Ovary (tissue), 9 donors: ENCODE results near the gene LRIG1. TPM values are rescaled to one million over a fixed set of nuclear protein-coding genes. Genes with fewer than 3 reads are reported as not detected.

Experiments
- DNase-seq, 5 donors: peaks; one replicate each; pipeline ENCODE4 v3.0.0-alpha.2; 2019 to 2020
- H3K27ac ChIP-seq, 2 donors: fragments of 200-600 bp; one replicate each; pipeline versions ENCODE4 v1.5.1 to v1.8.0; 2019 to 2022
- H3K27me3 ChIP-seq: fragments of 200-600 bp; one replicate; pipeline ENCODE4 v1.8.0; 2022
- H3K36me3 ChIP-seq: fragments of 200-600 bp; sonication (generic); one replicate; pipeline ENCODE4 v1.5.1; 2019
- H3K4me1 ChIP-seq: one replicate; pipeline ENCODE4 v1.8.1; 2013; ENCODE audit warnings: mild to moderate bottlenecking, moderate library complexity; ENCODE audit not compliant: insufficient read depth
- H3K4me3 ChIP-seq: fragments of 200-600 bp; sonication (generic); one replicate; pipeline ENCODE4 v1.5.1; 2017
- H3K9me3 ChIP-seq, 2 donors: fragments of 200-600 bp in 1 of 2; sonication (generic) in 1 of 2; one replicate each; pipeline versions ENCODE4 v1.5.1 to v1.8.1; 2013 to 2019; ENCODE audit warnings: mild to moderate bottlenecking in 1 of 2, moderate library complexity in 1 of 2
- CTCF ChIP-seq, 3 donors: fragments of 450-650 bp in 2 of 3; fragments of 200-600 bp in 1 of 3; IDR thresholded peaks; one replicate each; pipeline versions ENCODE4 v1.5.1 to v1.8.0; 2016 to 2022; ENCODE audit warnings: antibody characterized with exemption in 3 of 3, mild to moderate bottlenecking in 1 of 3
- EP300 ChIP-seq: sonication (generic); formaldehyde crosslinking; IDR thresholded peaks from one replicate; pipeline ENCODE4 v1.6.1; 2017; ENCODE audit warnings: antibody characterized with exemption
- POLR2A ChIP-seq: fragments of 450-650 bp; IDR thresholded peaks from one replicate; pipeline ENCODE4 v1.6.1; 2017; ENCODE audit warnings: antibody characterized with exemption, mild to moderate bottlenecking, moderate library complexity
- WGBS, 3 donors: extraction: QIAGEN DNeasy Blood & Tissue Kit in 1 of 3; methylation state at CpG; one replicate each; pipeline versions ENCODE4 v1.1.5 to v1.1.7; 2013 to 2017; 5-methylcytosine and 5-hydroxymethylcytosine counted together
- intact Hi-C, 4 donors: fragments of 100-400 bp; cut with DNase I; formaldehyde crosslinking; loops; one replicate each; pipeline versions ENCODE4 v1.11.0 to v1.15.1; 2022 to 2023
- polyA plus RNA-seq, 2 donors: library from polyadenylated mRNA; stranded (reverse); fragments of 200-250 nt in 1 of 2; fragments of 350-450 nt in 1 of 2; fragmentation: Illumina TruSeq in 1 of 2; extraction: RNeasy Lipid Tissue Mini Kit (QIAGEN cat#74804) in 1 of 2; gene quantifications; one replicate each; pipeline ENCODE4 v1.2.3, GENCODE V29; 2013 to 2014
- total RNA-seq, 7 donors: library from RNA; depleted of rRNA in 2 of 7; stranded (reverse); fragments of >200 nt in 2 of 7; fragmentation: NEBNext Ultra II Directional in 3 of 7; extraction: Animal tissue kit (Norgen Biotek cat#: 25700) in 3 of 7; gene quantifications; one replicate each; pipeline versions ENCODE4 v1.1.0 to v1.2.4, GENCODE V29; 2016 to 2023
- donor health status: DM: no; HTN: no; CAD: no; lungs with moderate emphysema.
- donor health status: DM: no; HTN: no; CAD: no.
- donor health status: Bipolar disorder and iron deficiency.
- donor health status: DM: yes; HTN: yes; CAD: no.
- donor health status: DM: no; HTN: no; CAD: no.
- donor health status: DM: yes; HTN: yes; CAD: no.

The LRIG1 gene
- total and polyA plus RNA-seq, 9 donors: 29.1 to 64.8 (median 42.6) TPM

DNA sequence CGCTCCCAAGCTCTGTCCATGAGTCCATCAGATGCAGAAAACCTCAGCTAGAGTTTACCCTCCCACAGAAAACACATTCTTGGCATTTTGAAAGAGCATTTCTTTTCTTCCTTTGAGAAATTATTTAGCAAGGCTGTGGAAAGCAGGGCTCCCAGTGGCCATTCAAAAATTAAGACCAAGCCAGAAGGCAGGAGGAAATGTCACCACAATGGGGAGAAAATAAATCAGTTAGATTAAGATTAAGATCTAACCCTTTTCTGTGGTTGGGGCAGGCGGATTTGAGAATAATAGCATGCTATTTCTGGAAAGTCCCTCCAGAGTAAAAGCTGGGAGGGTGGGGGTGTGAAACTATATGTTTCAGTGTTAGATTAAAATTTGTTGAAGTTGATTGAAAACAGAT lies 20.2 kb downstream of the LRIG1 start:
- Histone ChIP-seq H3K9me3 (no peaks in the 10 kb centered on the region), H3K27ac (no peak overlapping the region), H3K27me3 (no peaks in the 10 kb centered on the region), H3K4me3 (no peak overlapping the region), H3K36me3 (no peaks in the 10 kb centered on the region), H3K4me1 (peaks cover 32% of the 10 kb centered on the region)
- no peak for DNase-seq
- WGBS, 3 donors: 31 to 38% (median 38%) methylated on average over 2 of the region's 2 CpGs
- TF ChIP-seq CTCF (IDR thresholded peaks at IDR 0.05) (no peak), EP300 (no peak), POLR2A (no peak)
- intact Hi-C loops: loop anchor here in 1 of 4 donors (10.0 kb wide), 1 partner anchor 46 kb away; no protein-coding TSS in a partner anchor

DNA sequence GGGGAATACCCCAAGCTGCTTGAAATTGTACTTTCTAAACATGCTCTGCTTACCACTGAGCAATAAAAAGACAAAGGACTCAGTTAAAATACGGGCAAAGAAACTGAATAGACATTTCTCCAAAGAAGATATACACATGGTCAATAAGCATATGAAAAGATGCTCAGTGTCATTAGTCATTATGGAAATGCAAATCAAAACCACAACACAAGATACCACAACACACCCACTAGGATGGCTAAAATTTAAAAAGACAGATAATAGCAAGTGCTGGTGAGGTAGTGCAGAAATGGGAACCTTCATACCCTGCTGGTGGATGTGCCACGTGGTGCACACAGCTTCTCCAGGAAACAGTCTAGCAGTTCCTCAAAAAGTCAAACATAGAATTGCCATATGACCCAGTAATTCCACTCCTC lies 21.3 kb downstream of the LRIG1 start:
- Histone ChIP-seq H3K4me1 (peaks cover 34% of the 10 kb centered on the region), H3K27ac (no peak overlapping the region)
- TF ChIP-seq POLR2A (no peak), CTCF (IDR thresholded peaks at IDR 0.05) (no peak), EP300 (no peak)

DNA sequence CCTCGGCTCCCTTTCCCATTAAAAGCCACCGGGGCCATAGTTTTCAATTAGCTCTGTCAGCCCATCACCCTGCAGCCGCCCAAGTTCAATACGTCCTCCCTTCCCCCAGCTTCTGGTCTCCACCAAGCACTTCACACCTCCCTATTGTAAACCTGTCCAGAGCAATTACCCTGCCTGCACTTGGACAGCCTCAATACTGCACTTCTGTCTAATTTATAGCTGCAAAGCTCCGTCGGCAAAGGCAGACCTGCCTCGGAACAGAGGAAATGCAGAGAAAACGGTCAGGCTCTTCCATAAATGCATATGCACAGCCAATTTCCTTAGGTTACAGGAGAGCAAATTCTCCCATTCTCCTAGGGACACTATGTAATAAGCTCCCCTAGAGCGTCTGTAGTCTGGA lies 21.9 kb downstream of the LRIG1 start:
- Histone ChIP-seq H3K4me1 (peaks cover 32% of the 10 kb centered on the region), H3K27ac (no peak overlapping the region), H3K36me3 (no peaks in the 10 kb centered on the region), H3K27me3 (no peaks in the 10 kb centered on the region), H3K4me3 (no peak overlapping the region), H3K9me3 (no peaks in the 10 kb centered on the region)
- 83 to 92% (median 92%) methylated on average over 9 of the region's 9 CpGs for WGBS, 3 donors
- TF ChIP-seq EP300 (no peak), POLR2A (no peak), CTCF (IDR thresholded peaks at IDR 0.05) (no peak)
- intact Hi-C loops: no loop called here
- DNase-seq: no peak

More for the DNA sequence above, 21.3 kb downstream of the LRIG1 start:
- Histone ChIP-seq H3K36me3 (no peaks in the 10 kb centered on the region), H3K9me3 (no peaks in the 10 kb centered on the region), H3K4me3 (no peak overlapping the region), H3K27me3 (no peaks in the 10 kb centered on the region)
- no peak for DNase-seq
- 93 to 94% (median 94%) methylated on average over 2 of the region's 2 CpGs for WGBS, 3 donors
- intact Hi-C loops: no loop called here

- H3K4me1 ChIP-seq: peaks cover 24% of the 10 kb centered on the region
- no peaks in the 10 kb centered on the region for H3K36me3 ChIP-seq
- 92 to 96% (median 95%) methylated on average over 7 of the region's 7 CpGs for WGBS, 3 donors
- intact Hi-C loops: loop anchor here in 1 of 4 donors (2.0 kb wide), 1 partner anchor 69 kb away; no protein-coding TSS in a partner anchor
- no peaks in the 10 kb centered on the region for H3K9me3 ChIP-seq
- no peak for DNase-seq
- TF ChIP-seq EP300: no peak
- TF ChIP-seq POLR2A: no peak
- TF ChIP-seq CTCF (IDR thresholded peaks at IDR 0.05): no peak
- no peak overlapping the region for H3K27ac ChIP-seq
- H3K4me3 ChIP-seq: no peak overlapping the region
- H3K27me3 ChIP-seq: no peaks in the 10 kb centered on the region
These were observed 23.0 kb downstream of the LRIG1 start for GRCh38 chr3:66477856-66478255.
